ENCODE results near the gene ZSCAN2. TPM values are rescaled to one million over a fixed set of nuclear protein-coding genes. Genes with fewer than 3 reads are reported as not detected.
A peak's percentile ranks its signal among the peaks of the same experiment; 100 is the strongest.

ZSCAN2 gene
- total RNA-seq, 2 donors from 2014 or later = 23.6 to 31.3 TPM

DNA sequence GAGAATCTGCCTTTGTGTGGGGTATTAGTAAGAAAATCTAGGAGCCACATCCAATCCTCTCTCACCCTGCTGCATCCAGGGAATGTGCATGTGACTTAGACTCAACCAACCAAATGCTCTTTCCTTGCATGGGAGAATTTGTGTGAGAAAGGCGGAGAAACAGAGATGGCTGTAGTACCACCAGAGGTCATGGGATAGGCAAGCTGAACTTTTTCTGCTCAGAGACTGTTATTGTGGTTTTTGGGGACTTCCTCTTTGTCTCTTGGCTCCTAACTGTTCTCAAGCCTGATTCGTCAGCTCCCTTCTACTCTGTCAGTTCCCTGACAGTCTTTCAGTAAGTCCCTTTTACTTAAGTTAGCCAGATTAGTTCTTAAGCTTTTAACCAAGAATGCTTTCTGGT lies 2.6 kb upstream of the ZSCAN2 start:
- no peak overlapping the region for H3K4me3 Mint-ChIP-seq
- H3K36me3 ChIP-seq (ENCODE audit: control insufficient read depth, insufficient read depth, low read length) = no peaks in the 10 kb centered on the region
- peaks cover 4% of the 10 kb centered on the region for H3K4me1 Mint-ChIP-seq
- peaks cover 23% of the 10 kb centered on the region for H3K27me3 Mint-ChIP-seq (ENCODE audit: insufficient read depth)
- TF ChIP-seq CTCF (conservative IDR thresholded peaks at IDR 0.05) = no peak
- no peaks in the 10 kb centered on the region for H3K9me3 ChIP-seq (ENCODE audit: control insufficient read depth, low read length)
- H3K36me3 Mint-ChIP-seq (ENCODE audit: low read depth) = peaks cover 13% of the 10 kb centered on the region
- H3K27ac Mint-ChIP-seq = no peak overlapping the region
- peaks cover 4% of the 10 kb centered on the region for H3K4me1 ChIP-seq (ENCODE audit: control insufficient read depth, insufficient read depth, low read length)
- H3K27ac ChIP-seq (ENCODE audit: low read depth, low read length) = no peak overlapping the region
- H3K27me3 ChIP-seq (ENCODE audit: control insufficient read depth, insufficient read depth, low read length, poor library complexity, severe bottlenecking) = no peaks in the 10 kb centered on the region
- H3K4me3 ChIP-seq (ENCODE audit: low read length) = no peak overlapping the region
- peaks cover 15% of the 10 kb centered on the region for H3K9me3 Mint-ChIP-seq
- no peak overlapping the region for H3K9ac ChIP-seq (ENCODE audit: extremely low read depth, low read length, poor library complexity, severe bottlenecking)
- peak; percentile 57 for DNase-seq
- 85 to 100% methylated on average over 1 to 2 of the region's 2 CpGs for whole genome bisulfite sequencing, 2 experiments (ENCODE audit: insufficient coverage in 1 of 2, insufficient read length in 1 of 2)

- H3K27ac Mint-ChIP-seq = no peak overlapping the region
- peak; percentile 88 for TF ChIP-seq CTCF (conservative IDR thresholded peaks at IDR 0.05)
- peaks cover 3% of the 10 kb centered on the region for H3K36me3 ChIP-seq (ENCODE audit: control insufficient read depth, insufficient read depth, low read length)
- no peaks in the 10 kb centered on the region for H3K9me3 ChIP-seq (ENCODE audit: control insufficient read depth, low read length)
- DNase-seq = peak; percentile 80
- no peaks in the 10 kb centered on the region for H3K27me3 ChIP-seq (ENCODE audit: control insufficient read depth, insufficient read depth, low read length, poor library complexity, severe bottlenecking)
- peaks cover 7% of the 10 kb centered on the region for H3K9me3 Mint-ChIP-seq
- H3K9ac ChIP-seq (ENCODE audit: extremely low read depth, low read length, poor library complexity, severe bottlenecking) = no peak overlapping the region
- peaks cover 4% of the 10 kb centered on the region for H3K4me1 ChIP-seq (ENCODE audit: control insufficient read depth, insufficient read depth, low read length)
- H3K4me1 Mint-ChIP-seq = peaks cover 9% of the 10 kb centered on the region
- peaks cover 16% of the 10 kb centered on the region for H3K36me3 Mint-ChIP-seq (ENCODE audit: low read depth)
- no peak overlapping the region for H3K4me3 ChIP-seq (ENCODE audit: low read length)
- no peak overlapping the region for H3K4me3 Mint-ChIP-seq
- H3K27me3 Mint-ChIP-seq (ENCODE audit: insufficient read depth) = peaks cover 20% of the 10 kb centered on the region
- H3K27ac ChIP-seq (ENCODE audit: low read depth, low read length) = no peak overlapping the region
- WGBS, 2 experiments (ENCODE audit: insufficient coverage in 1 of 2, insufficient read length in 1 of 2) = 80 to 89% methylated on average over 1 of the region's 1 CpG
Observed at GRCh38 chr15:84598993-84599392, 1.8 kb upstream of the ZSCAN2 start.

DNA sequence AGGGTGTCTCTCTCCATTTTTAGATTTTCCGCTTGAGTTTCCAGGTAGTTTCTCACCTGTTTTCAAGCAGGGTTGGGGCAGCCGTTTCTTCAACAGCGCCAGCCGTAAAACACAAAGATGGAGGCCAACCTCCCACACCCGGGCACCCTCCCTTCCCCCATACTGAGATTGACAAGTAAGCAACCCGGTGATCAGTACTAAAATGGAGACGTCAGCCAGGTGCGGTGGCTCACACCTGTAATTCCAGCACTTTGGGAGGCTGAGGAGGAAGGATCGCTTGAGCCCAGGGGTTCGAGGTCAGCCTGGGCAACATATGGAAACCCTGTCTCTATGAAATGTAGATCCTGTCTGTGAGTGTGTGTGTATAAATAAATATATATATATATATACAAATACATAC lies 903 bp upstream of the ZSCAN2 start:
- H3K27ac Mint-ChIP-seq = no peak overlapping the region
- peaks cover 3% of the 10 kb centered on the region for H3K9me3 Mint-ChIP-seq
- TF ChIP-seq CTCF (conservative IDR thresholded peaks at IDR 0.05) = no peak
- H3K27me3 Mint-ChIP-seq (ENCODE audit: insufficient read depth) = peaks cover 16% of the 10 kb centered on the region
- H3K36me3 Mint-ChIP-seq (ENCODE audit: low read depth) = peaks cover 16% of the 10 kb centered on the region
- Histone ChIP-seq H3K27me3 (ENCODE audit: control insufficient read depth, insufficient read depth, low read length, poor library complexity, severe bottlenecking) (no peaks in the 10 kb centered on the region), H3K9ac (ENCODE audit: extremely low read depth, low read length, poor library complexity, severe bottlenecking) (no peak overlapping the region), H3K4me3 (ENCODE audit: low read length) (no peak overlapping the region), H3K9me3 (ENCODE audit: control insufficient read depth, low read length) (no peaks in the 10 kb centered on the region), H3K36me3 (ENCODE audit: control insufficient read depth, insufficient read depth, low read length) (peaks cover 11% of the 10 kb centered on the region), H3K4me1 (ENCODE audit: control insufficient read depth, insufficient read depth, low read length) (peaks cover 2% of the 10 kb centered on the region), H3K27ac (ENCODE audit: low read depth, low read length) (no peak overlapping the region)
- peak overlapping the region; percentile 81 for H3K4me3 Mint-ChIP-seq
- DNase-seq = peak; percentile 41
- 85 to 96% methylated on average over 3 to 10 of the region's 10 CpGs for WGBS, 2 experiments (ENCODE audit: insufficient coverage in 1 of 2, insufficient read length in 1 of 2)
- peaks cover 13% of the 10 kb centered on the region for H3K4me1 Mint-ChIP-seq
